GM19467 (cell line): ENCODE results near the gene SPECC1.

Experiments used
- ATAC-seq: cut with Tn5 transposase; IDR thresholded peaks from one replicate; pipeline ENCODE4 v1.9.1; 2021; ENCODE audit warnings: mild to moderate bottlenecking, moderate library complexity; ENCODE audit not compliant: unreplicated experiment

SPECC1 gene

DNA sequence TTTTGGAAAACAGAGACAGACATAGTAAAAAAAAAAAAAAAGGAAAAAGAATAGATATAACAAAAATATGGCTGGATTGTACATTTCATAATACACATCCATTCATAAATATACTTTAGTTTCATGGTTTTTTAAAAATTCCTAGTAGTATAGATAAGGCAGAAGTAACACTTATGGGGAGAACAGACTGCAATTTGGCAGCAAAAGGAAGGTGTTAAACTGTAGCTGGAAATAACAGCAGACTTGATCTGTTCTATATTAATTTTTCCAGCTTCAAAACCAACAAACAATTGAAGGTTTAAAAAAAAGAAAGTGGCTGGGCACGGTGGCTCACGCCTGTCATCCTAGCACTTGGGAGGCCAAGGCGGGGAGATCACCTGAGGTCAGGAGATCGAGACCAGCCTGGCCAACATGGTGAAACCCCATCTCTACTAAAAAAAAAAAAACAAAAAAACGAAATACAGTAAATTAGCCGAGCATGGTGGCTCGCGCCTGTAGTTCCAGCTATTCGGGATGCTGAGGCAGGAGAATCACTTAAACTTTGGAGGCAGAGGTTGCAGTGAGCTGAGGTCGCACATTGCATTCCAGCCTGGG is 191.8 kb downstream of the SPECC1 start:
- no peak for ATAC-seq

DNA sequence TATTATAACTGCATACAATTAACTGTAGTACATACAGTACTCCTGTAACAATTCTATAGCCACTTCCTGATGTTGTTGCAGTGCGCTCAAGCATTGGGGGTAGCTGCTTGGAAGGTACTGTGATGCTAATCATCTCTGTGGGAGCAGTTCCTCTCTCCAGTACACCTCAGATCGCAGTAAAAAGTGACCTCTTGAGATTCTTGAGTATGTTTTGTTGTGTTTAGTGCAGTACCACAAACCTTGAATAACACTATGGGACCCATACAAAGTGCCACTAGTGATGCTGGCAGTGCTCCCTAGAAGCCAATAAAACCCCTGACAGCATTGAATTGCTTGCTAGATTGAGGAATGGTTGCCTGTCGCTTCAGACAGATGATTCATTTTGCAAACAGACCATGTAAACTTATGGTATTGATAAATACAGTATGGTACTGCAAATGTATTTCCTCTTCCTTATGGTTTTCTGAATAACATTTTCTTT is 193.0 kb downstream of the SPECC1 start:
- no peak for ATAC-seq

- ATAC-seq: no peak
These were observed 193.9 kb downstream of the SPECC1 start for GRCh38 chr17:20203018-20203417.

- ATAC-seq: no peak
These were observed 194.7 kb downstream of the SPECC1 start for GRCh38 chr17:20203761-20204263.

DNA sequence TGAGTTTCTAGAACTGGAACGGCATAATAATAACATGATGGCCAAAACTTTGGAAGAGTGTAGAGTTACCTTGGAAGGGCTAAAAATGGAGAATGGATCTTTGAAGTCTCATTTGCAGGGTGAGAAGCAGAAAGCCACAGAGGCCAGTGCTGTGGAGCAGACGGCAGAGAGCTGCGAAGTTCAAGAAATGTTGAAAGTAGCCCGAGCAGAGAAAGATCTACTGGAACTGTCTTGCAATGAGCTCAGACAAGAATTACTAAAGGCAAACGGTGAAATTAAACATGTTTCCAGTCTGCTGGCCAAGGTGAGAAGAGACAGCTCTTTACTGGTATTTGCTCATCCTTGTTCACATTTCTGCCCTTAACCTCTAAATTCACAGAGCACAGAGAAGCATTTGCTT is 196.4 kb downstream of the SPECC1 start:
- no peak for ATAC-seq

DNA sequence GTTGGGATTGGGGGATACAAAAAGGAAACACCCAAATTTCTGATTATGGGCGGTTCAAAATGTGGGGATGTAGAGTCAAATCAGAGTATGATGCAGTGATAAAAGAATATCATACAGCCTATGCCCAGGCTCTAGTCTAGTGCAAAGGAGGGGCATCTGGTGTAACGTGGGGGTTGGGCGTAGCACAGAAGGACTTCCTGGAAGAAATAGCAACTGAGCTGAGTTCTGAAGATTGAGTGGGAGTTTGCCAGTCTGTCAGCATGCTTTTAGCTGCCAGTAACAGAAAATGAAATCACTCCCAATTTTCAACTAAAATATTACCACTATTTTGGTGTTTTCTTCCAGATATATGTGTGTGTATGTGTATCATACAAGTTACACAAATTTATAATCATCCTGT is 196.9 kb downstream of the SPECC1 start:
- ATAC-seq: no peak

DNA sequence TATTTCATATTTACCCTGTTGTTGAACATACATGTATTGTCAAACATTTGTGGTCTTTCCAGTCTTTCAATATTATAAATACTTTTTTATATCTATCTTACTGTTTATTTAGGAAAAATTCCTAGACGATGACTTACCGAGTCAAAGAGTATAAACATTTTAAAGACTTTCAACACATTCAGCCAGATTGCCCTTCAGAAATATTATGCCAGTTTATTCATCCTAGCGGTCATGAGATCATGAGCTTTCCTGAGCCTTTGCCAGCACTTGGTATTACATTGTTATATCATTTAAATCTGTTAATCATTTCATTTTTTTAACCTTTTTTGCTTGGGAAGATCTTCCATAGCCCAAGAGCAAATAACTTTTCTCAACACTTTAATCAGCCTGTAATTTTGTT is 197.4 kb downstream of the SPECC1 start:
- ATAC-seq: no peak

- ATAC-seq: no peak
These were observed 198.3 kb downstream of the SPECC1 start for GRCh38 chr17:20207262-20207985.

DNA sequence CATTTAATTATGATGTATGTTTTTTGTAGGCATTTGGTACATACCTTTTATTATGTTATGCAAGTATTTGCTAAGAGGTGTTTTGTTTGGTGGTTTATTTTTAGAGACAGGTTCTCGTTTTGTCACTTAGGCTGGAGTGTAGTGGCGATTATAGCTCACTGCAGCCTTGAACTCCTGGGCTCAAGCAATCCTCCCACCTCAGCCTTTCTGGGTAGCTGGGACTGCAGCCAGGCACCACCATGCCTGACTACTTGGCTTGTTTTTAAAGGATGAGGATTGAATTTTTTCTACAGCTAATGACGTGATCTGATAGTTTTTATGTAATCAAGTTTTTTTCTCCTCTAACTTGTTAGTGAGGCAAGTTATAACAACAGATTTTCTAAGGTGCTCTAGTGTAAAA is 199.6 kb downstream of the SPECC1 start:
- ATAC-seq: no peak

GRCh38 chr17:20210180-20210579 is 201.0 kb downstream of the SPECC1 start:
- no peak for ATAC-seq

- no peak for ATAC-seq
These were observed 201.5 kb downstream of the SPECC1 start for GRCh38 chr17:20210614-20211013.

- ATAC-seq: no peak
These were observed 202.1 kb downstream of the SPECC1 start for GRCh38 chr17:20211246-20211645.

DNA sequence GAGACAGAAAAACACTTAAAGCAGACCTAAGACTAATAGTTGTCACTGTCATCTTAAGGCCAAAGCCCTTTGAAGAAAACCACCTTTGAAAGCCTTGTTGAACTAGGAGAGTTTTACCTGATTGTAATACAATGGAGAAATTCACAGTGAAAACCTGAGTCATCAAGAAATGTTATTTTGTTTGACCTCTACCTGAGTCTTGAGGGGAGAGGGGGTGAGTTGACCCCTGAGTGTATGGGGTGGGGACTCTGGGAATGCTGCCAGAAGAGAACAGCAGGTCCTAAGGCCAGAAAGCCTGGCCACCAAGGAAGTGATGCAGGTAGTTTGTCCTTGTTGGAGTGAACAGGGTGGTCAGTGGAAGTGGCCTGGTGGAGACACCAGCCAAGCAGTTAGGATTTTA is 204.3 kb downstream of the SPECC1 start:
- no peak for ATAC-seq

DNA sequence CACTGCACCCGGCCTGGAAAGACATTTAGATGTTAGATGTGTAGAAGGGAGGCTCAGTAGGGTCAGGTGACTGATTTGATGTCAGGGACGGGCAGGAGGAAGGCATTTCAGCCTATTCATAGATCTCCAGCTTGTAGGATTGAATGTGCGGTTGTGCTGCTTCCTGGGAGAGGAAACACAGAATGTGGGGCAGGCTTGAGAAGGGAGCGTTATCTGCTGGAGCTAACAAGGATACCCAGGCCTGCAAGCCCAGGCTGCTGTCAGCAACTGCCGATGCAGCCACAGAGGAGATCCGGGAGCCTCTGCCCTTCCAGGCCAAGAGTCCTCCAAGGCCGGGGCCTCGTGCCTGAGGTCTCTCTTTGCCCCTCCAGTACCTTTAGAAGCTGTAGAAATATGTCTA is 205.6 kb downstream of the SPECC1 start:
- ATAC-seq: no peak

GRCh38 chr17:20216154-20216815 is 207.1 kb downstream of the SPECC1 start:
- ATAC-seq: no peak

GRCh38 chr17:20216853-20217252 is 207.7 kb downstream of the SPECC1 start:
- no peak for ATAC-seq

- ATAC-seq: no peak
These were observed 208.5 kb downstream of the SPECC1 start for GRCh38 chr17:20217677-20218076.

GRCh38 chr17:20218272-20218671 is 209.1 kb downstream of the SPECC1 start:
- ATAC-seq: no peak

DNA sequence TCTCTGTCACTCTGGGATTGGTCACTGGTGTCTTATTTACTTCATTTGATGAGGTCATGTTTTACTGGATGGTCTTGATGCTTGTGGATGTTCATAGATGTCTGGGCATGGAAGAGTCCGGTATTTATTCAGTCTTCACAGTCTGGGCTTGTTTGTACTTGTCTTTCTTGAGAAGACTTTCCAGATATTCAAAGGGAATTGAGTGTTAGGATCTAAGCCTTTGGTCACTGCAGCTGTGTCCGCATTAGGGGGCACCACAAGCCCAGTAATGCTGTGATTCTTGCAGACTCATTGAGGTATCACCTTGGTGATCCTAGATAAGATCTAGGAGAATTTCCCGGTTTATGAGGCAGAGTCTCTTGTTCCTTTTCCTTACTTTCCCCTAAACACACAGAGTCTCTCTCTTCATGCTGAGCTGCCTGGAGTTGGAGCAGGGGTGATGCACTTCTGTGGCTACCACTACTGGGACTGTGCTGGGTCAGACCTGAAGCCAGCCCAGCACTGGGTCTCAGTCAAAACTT is 214.7 kb downstream of the SPECC1 start:
- ATAC-seq: no peak

DNA sequence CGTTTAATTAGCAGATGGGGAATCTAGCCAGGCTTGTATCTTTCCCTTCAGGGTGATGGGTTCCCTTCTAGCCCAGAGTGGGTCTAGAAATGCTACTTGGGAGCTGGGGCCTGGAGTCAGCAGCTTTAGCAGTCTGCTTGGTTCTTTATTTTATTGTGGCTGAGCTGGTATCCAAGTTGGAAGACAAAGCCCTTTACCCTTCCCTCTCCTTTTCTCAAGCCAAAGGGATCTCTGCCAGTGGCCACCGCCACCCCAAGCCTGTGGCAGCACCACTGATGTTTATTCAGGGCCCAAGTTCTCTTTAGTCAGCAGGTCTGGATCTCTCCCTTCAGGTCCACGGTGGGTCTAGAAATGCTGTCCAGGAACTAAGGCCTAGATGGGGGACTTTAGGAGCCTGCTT is 215.2 kb downstream of the SPECC1 start:
- no peak for ATAC-seq

DNA sequence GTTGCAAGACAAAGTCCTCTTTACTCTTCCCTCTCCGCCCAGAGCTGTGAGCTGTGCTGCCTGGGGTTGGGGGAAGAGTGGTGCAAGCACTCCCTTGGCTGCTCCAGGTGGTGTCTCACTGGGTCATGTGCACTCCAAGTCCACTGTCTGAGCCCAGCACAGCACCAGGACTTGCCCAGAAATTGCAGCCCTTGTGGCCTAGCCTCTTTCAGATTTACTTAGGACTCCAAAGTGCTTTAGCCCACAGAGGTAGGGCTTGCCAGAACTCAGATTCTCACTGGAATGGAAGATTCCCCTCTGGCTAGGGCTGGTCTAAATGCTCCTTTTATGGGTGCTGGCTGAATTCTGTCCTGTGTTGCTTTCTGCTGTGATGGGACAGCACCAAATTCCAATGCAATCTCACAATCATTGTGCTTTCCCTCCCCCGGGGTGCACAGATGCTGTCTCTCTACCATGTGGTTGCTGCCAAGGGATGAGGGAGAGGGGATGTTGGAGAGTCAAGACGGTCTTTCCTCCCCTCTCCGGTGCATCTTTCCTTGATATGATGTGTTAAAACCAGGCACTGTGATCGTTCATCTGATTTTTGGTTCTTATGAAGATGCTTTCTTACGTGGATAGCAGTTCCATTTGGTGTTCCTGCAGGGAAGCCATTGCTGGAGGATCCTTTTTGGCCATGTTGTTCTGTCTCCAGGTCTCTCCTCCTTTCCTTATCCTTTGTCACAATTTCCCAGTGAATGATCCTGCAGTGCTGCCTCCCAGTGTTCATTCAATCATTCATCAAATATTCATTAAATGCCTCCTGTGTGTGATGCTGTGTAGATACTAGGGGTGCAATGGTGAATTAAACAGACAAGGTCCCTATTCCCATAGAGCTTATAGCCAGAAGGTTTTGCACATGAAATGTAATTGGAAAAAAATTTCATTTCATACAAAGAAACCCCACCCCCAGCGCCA is 216.3 kb downstream of the SPECC1 start:
- ATAC-seq: no peak
